ENCODE results near the gene INKA2. TPM values are rescaled to one million over a fixed set of nuclear protein-coding genes. Genes with fewer than 3 reads are reported as not detected.
A peak's percentile ranks its signal among the peaks of the same experiment; 100 is the strongest.

INKA2 gene
- polyA plus RNA-seq, 1 experiment: 2.7 TPM

DNA sequence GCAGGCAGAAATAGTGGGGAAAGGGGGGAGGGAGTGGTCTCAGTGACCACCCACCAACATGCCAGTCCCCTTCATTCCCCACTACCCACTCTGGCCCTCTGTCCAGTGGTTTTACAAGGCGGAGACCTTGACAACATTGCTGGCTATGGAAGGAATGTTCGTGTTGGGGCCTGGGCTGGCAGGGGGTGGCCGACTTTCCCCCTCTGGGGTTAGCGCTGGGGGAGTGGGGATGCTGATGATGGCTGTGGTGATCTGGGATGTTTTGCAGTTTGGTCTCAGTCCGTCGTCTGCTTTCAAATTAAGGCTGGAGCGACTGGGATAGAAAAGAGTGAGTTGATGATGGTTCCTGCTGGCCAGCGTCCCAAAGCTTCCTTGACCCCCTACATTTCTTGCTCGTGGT lies 36.8 kb upstream of the INKA2 start:
- Histone ChIP-seq H3K27ac (ENCODE audit: low read depth, low read length) (no peak overlapping the region), H3K4me3 (ENCODE audit: low read depth, low read length) (no peak overlapping the region), H3K27me3 (ENCODE audit: control insufficient read depth, insufficient read depth, low read length) (no peaks in the 10 kb centered on the region), H3K9me3 (ENCODE audit: control insufficient read depth, insufficient read depth, low read length) (no peaks in the 10 kb centered on the region)
- DNase-seq (ENCODE audit: low read depth, low spot score): no peak
- POLR2A ChIA-PET: no interaction called here
- CTCF ChIA-PET: no interaction called here
- TF ChIP-seq, protein P1, sequence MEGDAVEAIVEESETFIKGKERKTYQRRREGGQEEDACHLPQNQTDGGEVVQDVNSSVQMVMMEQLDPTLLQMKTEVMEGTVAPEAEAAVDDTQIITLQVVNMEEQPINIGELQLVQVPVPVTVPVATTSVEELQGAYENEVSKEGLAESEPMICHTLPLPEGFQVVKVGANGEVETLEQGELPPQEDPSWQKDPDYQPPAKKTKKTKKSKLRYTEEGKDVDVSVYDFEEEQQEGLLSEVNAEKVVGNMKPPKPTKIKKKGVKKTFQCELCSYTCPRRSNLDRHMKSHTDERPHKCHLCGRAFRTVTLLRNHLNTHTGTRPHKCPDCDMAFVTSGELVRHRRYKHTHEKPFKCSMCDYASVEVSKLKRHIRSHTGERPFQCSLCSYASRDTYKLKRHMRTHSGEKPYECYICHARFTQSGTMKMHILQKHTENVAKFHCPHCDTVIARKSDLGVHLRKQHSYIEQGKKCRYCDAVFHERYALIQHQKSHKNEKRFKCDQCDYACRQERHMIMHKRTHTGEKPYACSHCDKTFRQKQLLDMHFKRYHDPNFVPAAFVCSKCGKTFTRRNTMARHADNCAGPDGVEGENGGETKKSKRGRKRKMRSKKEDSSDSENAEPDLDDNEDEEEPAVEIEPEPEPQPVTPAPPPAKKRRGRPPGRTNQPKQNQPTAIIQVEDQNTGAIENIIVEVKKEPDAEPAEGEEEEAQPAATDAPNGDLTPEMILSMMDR (IDR thresholded peaks at IDR 0.05; ENCODE audit: low read depth, low read length): no peak

DNA sequence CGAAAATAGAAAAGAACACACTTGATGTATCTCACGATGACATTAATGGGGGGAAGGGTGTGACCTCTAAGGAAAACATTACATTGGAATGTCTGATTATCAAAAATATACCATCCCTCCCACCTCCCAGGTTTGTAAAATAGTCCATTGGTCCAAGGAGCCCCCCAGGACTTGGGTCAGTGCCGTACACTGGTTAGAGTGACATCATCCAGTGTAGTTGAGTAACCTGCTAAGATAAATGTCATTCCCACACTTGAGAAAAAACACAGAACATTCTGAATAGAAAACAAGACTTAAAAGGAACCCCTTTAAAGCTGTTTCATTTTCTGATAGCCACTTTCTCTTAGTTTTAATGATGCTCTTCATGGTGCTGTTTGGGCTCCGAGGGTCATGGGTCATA lies 31.7 kb upstream of the INKA2 start:
- TF ChIP-seq, protein P1 (IDR thresholded peaks at IDR 0.05; ENCODE audit: low read depth, low read length): no peak
- H3K4me3 ChIP-seq (ENCODE audit: low read depth, low read length): no peak overlapping the region
- CTCF ChIA-PET: interaction anchor here (0.7 to 9.4 kb wide), 6 partner anchors 15 to 620 kb away, joined by 3 to 133 read pairs (median 6); partner anchors contain the start of gene DDX20
- no peak overlapping the region for H3K27ac ChIP-seq (ENCODE audit: low read depth, low read length)
- no peaks in the 10 kb centered on the region for H3K27me3 ChIP-seq (ENCODE audit: control insufficient read depth, insufficient read depth, low read length)
- no peak for DNase-seq (ENCODE audit: low read depth, low spot score)
- H3K9me3 ChIP-seq (ENCODE audit: control insufficient read depth, insufficient read depth, low read length): no peaks in the 10 kb centered on the region
- POLR2A ChIA-PET: no interaction called here

DNA sequence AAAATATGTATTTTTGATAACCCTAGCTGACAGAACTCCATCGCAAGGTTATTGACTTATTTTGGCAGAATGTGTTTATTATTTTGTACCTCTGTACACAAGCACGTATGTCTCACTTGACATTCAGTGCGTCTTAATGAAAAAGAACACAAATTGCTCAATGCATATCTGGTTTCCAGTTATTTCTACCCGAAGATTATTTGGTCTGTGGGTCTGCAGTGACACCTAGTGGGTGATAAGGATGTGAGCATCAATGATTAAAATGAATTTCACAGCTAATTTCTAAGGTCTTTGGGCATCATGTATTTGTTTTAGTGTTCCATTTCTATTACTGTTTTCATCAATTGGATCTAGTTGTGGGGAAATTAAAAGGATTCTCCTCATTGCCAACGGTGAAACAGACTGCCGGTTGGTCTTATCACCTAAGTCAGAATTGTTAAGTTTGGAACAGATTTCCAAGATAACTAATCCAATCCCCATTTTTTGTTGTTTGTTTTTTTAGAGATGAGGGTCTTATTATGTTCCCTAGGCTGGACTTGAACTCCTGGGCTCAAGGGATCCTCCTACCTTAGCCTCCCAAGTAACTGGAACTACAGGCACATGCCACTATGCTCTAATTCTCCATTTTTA lies 30.4 kb upstream of the INKA2 start:
- CTCF ChIA-PET: interaction anchor here (0.6 to 9.4 kb wide), 35 partner anchors 9 to 739 kb away, joined by 3 to 133 read pairs (median 4); partner anchors contain the start of genes ADORA3, RAP1A and TMIGD3
- TF ChIP-seq, protein P1 (IDR thresholded peaks at IDR 0.05; ENCODE audit: low read depth, low read length): peak; percentile 80
- peak; percentile 41 for DNase-seq (ENCODE audit: low read depth, low spot score)
- H3K4me3 ChIP-seq (ENCODE audit: low read depth, low read length): no peak overlapping the region
- no peaks in the 10 kb centered on the region for H3K27me3 ChIP-seq (ENCODE audit: control insufficient read depth, insufficient read depth, low read length)
- H3K9me3 ChIP-seq (ENCODE audit: control insufficient read depth, insufficient read depth, low read length): no peaks in the 10 kb centered on the region
- no peak overlapping the region for H3K27ac ChIP-seq (ENCODE audit: low read depth, low read length)
- POLR2A ChIA-PET: interaction anchor here (0.6 kb wide), 1 partner anchor 216 kb away, joined by 3 read pairs; no protein-coding TSS in a partner anchor

GRCh38 chr1:111768625-111769024 lies 29.4 kb upstream of the INKA2 start:
- TF ChIP-seq, protein P1 (IDR thresholded peaks at IDR 0.05; ENCODE audit: low read depth, low read length): no peak
- CTCF ChIA-PET: interaction anchor here (0.6 to 9.4 kb wide), 30 partner anchors 11 to 738 kb away, joined by 3 to 133 read pairs (median 4); partner anchors contain the start of genes ADORA3, RAP1A and TMIGD3
- no peak for DNase-seq (ENCODE audit: low read depth, low spot score)
- H3K27ac ChIP-seq (ENCODE audit: low read depth, low read length): no peak overlapping the region
- POLR2A ChIA-PET: no interaction called here
- H3K27me3 ChIP-seq (ENCODE audit: control insufficient read depth, insufficient read depth, low read length): no peaks in the 10 kb centered on the region
- H3K4me3 ChIP-seq (ENCODE audit: low read depth, low read length): no peak overlapping the region
- H3K9me3 ChIP-seq (ENCODE audit: control insufficient read depth, insufficient read depth, low read length): no peaks in the 10 kb centered on the region

DNA sequence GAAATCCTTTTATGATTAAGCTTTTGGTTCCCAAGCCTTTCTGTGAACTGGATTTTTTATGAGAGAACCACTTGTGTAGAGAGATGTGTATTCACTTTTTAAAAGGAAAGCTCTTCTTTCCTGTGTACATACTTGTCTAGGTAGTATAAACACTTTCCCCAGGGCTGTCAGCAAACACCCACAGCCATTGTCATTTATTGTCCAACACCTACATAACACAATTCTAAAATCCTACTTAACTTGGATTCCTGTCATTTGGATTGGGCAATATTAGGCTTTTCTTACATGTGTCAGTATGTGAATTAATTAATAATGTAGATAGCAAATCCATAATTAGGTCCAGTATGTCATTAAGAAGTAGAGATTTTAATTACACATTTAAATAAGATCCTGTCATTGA lies 28.8 kb upstream of the INKA2 start:
- ChIA-PET CTCF (interaction anchor here (0.7 to 9.4 kb wide), 17 partner anchors 11 to 602 kb away, joined by 3 to 133 read pairs (median 5); no protein-coding TSS in a partner anchor), POLR2A (interaction anchor here (1.0 kb wide), 1 partner anchor 304 kb away, joined by 3 read pairs; no protein-coding TSS in a partner anchor)
- DNase-seq (ENCODE audit: low read depth, low spot score): no peak
- Histone ChIP-seq H3K9me3 (ENCODE audit: control insufficient read depth, insufficient read depth, low read length) (no peaks in the 10 kb centered on the region), H3K27ac (ENCODE audit: low read depth, low read length) (no peak overlapping the region), H3K27me3 (ENCODE audit: control insufficient read depth, insufficient read depth, low read length) (no peaks in the 10 kb centered on the region), H3K4me3 (ENCODE audit: low read depth, low read length) (no peak overlapping the region)
- TF ChIP-seq, protein P1 (IDR thresholded peaks at IDR 0.05; ENCODE audit: low read depth, low read length): no peak
